ENCODE results near the gene ADRA2C.

Gene ADRA2C

DNA sequence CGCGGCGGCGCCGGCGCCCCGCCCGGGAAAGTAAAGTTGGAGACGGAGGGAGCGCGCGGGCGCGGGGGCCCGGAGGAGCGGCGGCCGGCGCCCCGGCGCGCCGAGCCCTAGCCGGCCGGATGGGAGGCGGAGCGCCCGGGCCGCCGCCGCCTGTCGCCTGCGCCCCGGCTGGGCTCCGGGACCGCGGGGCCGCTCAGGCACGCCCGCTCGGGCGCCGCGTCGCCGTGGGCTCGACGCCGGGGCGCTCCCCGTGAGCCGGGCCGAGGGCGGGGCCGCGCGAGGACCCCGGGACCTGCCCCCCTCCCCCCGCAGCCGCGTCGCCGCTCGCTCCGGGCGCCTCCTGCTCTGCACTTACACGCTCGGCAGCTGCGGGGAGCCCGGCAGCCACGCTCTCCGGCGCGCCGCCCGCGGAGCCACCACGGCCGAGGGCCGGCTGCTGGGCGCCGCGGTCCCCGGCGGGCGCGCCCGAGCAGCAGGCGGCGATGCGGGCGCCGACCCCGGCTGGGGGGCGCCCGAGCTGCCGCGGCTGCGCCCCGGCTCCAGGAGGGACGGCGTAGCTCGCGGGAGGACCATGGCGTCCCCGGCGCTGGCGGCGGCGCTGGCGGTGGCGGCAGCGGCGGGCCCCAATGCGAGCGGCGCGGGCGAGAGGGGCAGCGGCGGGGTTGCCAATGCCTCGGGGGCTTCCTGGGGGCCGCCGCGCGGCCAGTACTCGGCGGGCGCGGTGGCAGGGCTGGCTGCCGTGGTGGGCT, at the start of gene ADRA2C:
Gene ADRA2C, plus strand, starts transcription at position 350 of the 749 bp plus-strand sequence. Its CDS starts 222 bp downstream, at position 572.
- no peak for DNase-seq

DNA sequence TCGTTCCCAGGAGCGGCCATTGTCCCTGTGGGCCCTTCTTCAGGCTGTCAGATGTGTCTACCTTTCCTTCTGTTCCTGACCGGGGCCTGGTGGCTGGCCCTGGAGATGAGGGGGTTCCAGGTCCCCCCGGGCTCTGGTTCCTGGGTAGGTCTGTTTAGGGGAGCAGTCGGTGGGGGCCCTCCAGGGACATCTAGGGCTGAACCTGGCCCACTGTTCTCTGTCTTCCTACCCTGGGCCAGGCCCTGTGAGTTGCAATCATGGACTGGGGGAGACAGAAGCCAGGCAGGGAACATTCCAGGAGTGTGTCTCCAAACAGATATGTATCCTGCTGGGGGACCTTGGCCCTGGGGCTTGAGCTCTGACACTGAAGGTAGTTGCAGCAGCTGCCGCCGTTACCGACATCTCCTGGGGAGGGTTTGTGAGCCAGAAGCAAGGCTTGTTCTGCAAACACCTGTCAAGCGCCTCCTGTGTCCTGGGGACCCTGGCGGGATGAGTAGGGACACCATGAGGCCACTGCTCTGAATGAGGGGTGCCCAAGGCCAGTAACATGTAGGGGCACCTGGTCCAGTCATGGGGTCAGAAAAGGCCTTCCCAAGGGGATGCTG, 49.5 kb upstream of the ADRA2C start:
- no peak for DNase-seq

DNA sequence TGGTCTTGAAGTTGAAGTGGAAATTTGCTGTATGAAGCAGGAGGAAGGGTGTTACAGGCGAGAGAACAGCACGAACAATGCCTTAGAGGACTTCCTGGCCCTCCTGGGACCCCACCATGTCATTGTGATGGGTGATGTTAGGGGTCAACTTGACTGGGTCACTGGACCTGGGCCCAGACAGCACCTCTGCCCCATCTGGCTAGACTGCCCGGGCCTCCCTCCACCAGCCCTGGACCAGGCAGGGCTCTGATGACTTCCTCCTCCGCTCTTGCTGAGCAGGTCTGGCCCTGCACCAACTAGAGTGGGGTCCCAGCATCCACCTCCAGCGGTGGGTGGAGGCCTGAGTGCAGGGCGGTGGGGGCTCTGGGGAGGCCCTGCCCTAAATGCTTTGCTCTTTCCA, 48.9 kb upstream of the ADRA2C start:
- no peak for DNase-seq

DNA sequence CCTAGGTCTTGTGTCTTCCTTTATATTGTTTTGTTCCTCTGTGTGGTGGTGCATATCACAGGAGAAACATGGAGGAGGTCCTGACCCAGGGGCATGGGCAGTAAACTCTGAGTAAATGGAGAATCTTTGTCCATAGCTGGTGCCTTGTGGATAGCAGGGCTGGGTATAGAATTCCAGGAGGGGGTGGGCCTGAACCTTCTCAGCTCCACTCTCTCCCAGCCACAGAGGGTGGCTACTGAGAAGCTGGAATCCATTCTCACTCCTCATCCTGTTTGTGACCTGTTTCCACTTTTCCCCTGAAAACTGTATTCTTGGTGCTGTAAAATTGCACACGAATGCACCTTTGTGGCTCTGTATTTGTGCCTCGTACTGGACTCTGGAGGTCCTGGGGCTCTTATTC, 47.7 kb upstream of the ADRA2C start:
- no peak for DNase-seq

DNA sequence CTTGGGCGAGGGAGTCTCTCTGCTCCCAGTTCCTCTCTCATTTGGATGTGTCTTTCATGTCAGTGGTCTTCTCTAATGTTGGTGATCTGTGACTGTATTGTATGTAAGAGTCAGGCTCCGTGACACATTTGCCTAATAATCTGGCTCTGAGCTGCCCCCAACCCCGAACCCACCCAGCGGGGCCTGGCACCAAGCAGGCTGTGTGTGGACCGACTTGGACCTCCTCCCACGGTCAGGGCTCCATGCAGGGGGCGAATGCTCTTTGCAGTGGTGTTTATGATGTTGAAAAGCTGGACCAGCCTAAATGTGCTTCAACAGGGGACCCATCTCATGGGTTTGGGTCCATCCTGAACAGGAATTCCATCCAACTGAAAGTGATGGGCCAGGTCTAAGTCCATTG, 47.0 kb upstream of the ADRA2C start:
- DNase-seq, result no peak

DNA sequence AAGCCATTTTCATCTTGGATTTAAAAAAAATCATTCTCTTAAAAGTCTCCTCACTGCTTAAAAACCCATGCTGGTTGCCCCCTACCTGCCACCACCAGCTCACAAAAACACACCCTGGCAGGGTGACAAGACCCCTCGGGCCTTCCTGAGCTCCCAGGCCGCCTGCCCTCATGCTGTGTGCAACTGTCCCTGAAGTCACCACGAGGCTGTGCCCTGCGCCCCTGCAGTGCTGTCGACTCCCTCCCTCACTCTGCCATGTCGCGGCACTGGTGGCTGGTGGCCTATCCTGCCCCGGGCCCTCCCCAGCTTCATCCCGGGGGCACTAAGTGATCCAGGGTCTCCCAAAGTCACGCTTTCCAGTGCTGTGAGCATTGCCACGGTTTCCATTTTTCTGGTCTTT, 46.3 kb upstream of the ADRA2C start:
- no peak for DNase-seq

DNA sequence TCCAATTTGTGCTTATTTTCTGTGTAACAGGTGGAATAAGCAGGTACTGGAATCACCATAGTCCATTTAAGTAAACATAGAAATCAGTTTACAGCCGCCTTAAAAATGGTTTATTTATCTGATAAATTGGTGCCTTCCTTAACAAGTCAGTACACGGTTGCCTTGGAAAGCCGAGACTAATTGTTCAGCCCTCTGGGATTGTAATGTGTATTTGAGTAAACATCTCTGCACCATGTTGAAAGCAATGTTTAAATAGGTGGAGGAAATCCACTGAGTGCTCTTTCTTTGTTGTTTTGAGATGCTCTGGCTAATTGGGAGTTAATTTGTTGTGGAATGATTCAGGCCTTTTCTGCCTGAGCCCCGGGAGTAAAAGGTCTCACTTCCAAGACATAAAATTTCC, 45.7 kb upstream of the ADRA2C start:
- DNase-seq, result no peak

DNA sequence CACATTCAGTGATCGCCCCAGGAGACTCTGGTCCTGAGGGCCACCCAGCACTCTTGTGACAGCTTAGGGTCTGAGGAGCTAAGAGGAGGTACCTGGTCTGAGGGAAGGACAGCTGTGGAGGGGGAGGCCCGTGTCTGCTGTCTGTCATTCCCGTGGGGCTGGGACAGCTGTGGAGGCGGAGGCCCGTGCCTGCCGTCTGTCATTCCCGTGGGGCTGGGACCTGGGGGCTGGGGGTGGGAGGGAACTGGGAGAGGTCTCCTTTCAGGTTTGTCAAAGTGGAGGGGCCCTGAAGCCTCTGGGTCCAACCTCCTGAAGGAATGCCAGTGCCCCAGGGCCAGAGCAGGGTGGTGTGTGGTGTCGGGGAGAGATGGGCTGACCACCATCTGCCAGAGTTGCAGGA, 45.0 kb upstream of the ADRA2C start:
- no peak for DNase-seq

DNA sequence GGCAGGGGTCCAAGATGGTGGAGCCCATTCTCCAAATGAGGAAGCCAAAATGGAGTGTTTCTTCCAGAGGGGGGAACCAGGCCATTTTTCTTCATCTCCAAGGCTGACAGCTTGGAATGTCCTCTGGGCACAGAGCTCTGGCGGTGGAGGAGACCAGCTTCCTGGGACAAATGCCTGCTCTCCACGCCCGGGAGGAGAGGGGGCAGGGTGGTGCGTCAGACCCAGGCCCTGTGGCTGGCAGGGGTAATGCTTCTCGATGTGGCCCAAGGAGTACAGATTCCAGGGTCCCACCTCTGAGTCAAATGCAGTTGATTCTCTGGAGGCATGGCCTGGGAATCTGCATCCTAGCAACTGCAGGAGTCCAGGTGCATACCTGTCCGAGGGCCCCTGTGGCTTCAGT, 44.6 kb upstream of the ADRA2C start:
- DNase-seq, result no peak

DNA sequence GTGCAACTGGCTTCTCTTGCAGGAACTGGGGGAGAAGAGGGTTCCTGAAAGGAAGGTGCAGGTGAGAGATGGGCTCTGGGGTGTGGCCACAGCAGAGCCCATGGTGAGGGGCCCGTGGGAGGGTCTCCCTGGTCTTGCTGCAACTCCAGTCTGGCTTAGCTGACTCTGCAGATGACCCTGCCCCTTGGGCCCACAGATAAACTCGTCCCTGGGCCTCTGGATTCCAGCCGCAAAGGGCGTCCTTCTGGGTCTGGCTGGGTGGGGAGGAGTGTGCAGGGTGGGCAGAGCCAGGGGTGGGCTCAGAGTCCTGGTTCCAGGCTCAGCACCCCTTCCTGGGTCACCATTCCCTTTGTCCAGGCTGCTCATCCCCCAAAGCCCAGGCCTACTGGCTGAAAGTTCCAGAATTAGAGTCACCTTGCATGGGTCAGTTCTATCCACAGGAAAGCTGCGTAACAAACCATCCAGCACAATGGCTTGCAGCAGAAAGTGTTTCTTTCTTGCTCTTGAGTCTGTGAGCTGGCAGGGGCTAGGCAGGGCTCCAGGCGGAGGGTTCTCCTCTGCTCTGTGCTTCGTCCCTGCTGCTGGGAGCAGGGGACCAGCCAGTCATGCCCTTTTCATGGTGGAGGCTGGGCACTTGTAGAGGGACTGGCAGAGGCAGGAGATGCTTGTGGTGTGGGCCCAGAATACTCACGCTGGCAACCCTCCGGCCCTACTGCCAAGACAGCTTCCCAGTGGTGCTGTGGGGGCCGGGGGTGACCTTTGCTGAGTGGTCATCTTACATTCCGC, 43.5 kb upstream of the ADRA2C start:
- no peak for DNase-seq

DNA sequence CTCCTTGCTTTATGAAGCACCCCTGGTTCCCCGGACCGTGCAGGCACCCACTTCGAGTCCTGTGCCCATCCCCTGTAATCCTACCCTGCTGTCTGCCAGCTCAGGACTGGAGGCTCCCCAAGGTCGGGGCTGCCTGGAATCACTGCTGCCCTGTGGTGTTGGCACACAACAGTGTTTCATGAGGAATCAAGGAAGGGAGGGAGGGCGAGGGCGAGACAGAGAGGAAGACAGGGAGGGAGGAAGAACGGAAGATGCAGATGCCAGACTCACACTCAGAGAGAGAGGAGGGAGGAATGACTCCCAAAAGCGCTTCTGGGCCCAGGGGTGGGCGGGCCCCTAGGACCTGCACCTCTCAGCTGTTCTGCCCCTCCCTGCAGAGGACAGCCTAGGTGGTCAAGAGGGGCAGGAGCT, 42.9 kb upstream of the ADRA2C start:
- no peak for DNase-seq

DNA sequence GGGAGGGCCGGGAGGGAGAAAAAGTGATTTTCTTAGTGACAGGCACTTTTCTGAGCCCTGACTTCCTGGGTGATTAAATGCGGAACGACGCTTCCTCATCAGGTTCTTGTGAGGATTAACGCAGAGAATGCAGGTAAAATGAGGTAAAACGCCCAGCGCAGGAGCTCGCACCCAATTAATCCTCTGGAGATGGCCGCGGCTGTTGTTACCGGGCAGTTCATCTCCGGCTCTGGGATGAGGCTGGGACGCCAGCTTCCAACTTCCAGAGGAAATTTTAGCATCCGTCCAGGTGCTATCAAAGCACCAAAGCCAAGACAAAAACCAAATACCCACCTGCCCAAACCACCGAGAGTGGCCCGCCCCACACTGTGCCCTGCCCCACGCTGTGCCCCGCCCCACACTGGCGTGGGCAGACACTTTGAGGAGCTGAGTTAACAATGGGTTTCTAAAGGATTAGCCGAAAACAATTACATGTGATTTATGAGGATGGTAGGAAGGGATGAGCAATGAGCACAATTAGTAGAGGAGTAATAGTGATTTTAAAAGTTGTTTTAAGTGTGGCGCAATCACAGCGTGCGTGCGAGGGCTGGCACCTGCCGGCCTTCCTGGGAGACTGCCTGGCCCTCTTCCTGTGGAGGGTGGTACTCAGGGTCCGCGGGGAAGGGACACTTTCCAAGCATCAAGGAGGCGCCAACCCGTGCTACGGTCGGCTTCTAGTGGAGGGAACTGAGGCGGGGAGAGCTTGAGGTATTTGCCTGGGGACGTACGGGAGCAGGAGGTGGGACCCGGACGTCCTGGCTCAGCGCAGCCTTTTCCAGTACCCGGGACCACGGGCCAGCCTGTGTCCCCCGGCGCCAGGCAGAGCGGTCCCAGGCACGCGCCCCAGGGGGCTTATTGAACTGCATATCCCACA, 41.6 kb upstream of the ADRA2C start:
- no peak for DNase-seq

DNA sequence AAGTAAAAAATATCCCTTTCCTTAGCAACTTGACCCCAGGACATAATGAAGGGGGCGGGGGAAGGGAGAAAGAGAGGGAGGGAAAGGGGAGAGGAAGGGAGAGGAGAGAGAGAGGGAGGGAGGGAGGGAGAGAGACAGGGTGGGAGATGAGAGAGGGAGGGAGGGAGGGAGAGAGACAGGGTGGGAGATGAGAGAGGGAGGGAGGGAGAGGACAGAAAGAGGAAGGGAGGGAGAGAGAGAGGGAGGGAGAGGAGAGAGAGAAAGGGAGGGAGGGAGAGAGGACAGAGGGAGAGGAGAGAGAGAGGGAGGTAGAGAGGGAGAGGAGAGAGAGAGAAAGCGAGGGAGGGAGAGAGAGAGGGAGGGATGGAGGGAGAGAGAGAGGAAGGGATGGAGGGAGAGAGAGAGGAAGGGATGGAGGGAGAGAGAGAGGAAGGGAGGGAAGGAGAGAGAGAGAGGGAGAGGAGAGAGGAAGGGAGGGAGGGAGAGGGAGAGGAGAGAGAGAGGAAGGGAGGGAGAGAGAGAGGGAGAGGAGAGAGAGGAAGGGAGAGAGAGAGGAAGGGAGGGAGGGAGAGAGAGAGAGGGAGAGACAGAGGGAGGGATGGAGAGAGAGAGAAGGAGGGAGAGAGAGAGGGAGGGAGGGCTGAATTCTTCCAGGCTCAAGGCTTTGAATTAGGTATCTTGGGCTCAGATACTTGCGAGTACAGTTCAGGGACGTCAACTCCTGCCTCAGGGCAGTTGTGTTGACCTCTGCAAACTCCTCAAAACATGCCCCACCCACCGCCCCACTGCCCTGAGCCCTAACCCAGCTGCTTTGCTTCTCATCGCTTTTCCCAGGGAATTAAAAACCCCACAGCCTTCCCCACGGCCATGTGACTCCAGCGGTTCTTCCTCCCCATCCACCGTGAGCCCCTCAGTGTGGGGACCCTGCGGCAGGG, 40.0 kb upstream of the ADRA2C start:
- DNase-seq, result no peak

DNA sequence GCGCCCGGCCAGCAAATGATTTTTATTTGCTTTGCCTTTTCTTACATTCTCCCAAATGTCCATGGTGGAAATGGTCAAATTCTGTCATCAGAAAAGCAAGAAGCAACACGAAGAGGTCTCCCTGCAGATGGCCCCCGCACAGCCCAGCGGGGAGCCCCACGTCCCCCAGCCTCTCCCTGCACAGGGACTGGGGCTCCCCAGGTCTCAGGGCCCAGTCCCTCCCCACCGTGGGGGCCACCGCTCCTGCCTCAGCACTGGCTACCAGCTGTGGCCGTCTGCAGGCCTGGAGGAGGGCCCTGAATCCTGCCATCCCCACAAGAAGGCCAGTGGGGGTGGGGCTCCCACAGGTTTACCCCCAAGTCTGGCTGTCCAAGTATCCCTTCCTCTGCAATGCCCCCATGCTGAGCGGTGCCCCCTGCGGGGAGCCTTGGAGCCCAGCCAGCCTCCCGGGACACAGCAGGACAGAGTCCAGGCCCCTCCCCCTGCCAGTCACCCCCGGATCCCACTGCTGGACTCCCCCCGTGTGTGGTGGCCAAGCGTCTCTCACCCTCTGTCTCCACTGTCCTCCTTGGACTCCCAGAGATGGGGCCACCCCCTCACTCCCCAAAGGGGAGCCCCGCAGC, 38.2 kb upstream of the ADRA2C start:
- DNase-seq, result no peak

DNA sequence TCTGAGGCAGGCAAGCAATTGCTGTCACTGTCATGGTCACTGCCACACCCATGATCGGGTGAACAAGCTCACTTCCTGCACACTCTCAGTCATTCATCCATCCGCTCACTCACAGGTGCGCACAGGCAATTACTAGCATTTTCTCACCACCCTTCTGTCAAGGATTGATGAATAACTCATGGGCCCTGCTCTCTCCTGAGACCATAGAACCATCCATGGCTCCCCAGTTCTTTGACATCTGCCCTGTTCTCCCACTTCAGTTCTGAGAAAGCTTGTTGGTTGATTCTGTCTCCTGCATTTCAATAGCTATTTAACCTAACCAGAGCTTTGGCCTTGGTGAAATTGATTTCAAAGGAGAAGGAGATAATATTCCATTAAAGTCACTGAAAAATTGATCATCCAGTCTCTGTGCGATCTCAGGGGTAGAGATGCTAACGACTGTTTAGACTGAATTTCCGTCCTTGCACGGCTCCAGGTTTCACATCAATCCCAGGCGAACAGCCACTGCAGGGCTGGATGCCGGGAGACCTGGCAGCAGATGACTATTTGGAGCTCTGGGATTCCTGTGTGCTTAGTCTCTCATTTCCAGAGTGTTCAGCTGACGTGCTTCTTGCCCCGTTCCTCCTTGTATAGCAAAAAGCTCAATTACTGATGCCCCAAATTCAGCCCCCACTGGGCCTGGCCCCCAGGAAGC, 36.9 kb upstream of the ADRA2C start:
- no peak for DNase-seq

DNA sequence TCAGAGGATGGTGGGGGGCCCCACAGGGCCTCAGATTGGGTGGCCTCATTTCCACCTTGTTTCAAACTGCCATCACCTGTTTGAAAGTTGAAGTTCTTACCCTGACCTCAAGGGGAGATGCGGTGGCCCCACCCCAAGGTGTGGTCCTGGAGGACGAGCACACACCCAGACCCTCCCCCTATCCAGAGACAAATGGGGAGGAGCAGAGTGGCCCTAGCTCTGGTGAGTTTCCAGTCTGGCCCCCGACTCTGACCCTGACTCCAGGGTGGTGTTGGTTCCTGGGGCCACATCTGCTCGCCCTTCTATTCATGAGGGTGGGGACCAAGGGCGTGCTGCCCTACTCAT, 36.3 kb upstream of the ADRA2C start:
- DNase-seq, result no peak

DNA sequence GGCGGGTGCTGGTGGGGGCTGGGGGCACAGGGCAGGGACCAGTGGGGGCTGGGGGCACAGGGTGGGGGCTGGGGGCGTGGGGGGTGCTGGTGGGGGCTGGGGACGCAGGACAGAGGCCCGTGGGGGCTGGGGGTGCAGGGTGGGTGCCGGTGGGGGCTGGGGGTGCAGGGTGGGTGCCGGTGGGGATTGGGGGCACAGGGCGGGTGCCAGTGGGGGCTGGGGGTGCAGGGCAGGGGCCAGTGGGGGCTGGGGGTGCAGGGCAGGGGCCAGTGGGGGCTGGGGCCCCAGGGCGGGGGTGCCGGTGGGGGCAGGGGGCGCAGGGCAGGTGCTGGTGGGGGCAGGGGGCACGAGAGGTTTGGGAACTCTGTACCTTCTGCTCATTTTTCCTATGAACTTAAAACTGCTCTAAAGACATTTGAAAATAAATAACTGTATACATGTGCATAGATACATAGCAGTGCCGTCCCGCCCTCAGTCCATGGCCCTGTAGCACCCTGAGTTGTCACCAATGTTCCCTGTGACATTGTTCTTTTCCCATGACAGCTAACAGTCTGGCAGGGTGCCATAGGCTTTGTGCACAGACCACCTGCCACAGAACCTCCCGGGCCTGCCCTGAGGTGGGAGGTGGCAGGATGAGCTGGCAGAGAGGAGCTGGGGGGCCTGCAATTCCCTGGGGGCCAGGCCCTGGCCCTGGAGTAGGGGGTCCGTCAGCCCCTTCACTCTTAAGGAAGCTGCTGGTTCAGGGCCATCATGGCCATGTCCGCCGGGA, 35.6 kb upstream of the ADRA2C start:
- DNase-seq, result no peak

DNA sequence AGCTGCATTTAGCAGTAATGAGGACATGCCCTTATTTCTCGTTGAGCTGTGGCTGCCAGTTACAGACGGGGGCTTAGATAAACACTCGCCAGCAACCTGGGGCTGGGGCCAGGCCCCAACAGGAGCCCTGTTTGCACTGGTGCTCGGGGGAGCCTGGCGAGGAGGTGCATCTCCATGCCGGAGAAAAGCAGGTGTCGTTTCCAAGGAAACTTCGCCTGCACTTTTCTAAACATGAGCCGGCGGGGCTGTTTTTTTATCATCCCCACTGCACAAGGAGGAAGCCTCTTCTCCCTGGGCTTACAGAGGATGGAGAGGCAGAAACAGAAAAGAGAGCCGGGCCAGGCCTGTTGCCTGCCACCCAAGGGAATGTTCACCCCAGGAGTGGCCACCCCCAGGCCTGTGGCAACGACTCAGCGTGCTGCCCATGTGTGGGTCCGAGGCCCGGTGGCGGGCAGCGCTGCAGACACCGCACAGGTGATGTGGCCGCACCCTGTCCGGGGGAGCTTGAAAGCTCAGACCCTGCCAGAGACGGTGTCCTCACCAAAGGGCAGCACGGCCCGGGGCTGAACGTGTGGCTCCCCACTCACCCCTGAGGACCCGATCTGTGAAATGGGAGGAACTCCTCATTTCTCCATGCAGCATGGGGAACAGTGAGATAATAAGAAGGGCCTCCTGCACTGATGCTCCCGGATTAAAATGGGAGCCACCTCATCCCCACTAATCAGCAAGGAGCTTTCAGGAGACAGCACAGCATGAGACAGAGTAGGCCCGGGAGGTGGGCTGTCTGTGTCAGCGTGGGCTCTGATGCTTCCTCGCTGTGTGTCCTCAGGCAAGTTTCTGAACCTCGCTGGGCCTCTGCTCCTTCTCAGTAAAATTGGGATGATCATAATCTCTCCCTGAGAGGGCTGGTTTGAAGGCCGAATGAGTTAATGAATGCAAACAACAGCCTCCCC, 33.8 kb upstream of the ADRA2C start:
- DNase-seq, result no peak

DNA sequence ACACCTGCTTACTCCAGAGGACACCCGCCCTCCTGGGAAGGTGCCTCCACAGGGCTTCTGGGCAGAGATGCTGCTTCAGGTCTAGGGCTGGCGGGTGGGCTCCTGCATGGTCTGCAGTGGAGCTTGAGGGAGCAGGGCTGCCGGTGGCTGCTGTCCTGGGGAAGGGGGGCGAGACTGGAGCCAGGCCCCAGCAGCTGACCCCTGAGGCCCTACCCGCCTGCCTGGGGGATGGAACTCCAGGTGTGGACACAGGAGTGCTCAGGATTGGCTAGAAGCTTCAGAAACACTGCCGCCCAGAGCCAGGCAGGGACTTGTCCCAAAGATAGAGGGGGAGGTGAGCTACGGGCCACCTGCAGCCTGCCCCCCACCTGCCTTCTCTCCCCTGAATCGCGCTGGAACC, 33.0 kb upstream of the ADRA2C start:
- DNase-seq, result no peak
